ENCODE data around the gene HS3ST4. TPM values are rescaled to one million over a fixed set of nuclear protein-coding genes. Genes with fewer than 3 reads are reported as not detected.
"Not testable (repeated sequence)": the region's sequence is repeated elsewhere in the genome, so short reads cannot be mapped to it uniquely, and the experiment has no call there.

Gene HS3ST4
- total RNA-seq, 1 donor from 2014 or later: 1.4 TPM

DNA sequence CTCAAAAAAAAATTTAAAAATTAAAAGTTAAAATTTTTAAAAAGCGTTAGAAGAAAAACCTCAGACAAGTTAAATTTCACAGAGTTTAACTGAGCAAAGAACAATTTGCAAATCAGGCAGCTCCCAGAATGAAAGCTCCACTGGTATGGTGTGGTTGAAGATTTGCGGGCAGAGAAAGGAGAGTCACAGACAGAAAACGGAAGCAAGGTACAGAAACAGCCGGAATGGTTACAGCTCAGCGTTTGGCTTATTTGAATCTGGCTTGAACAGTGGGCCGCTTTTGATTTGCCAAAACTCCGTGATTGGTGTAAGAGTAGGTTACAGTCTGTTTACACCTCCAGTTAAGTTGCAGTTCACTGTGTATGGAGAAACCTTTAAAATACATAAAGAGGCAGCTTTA, 297.1 kb downstream of the HS3ST4 start:
- DNase-seq (ENCODE audit: low spot score): no peak

GRCh38 chr16:25996052-25996451, 304.3 kb downstream of the HS3ST4 start:
- DNase-seq (ENCODE audit: low spot score): no peak

DNA sequence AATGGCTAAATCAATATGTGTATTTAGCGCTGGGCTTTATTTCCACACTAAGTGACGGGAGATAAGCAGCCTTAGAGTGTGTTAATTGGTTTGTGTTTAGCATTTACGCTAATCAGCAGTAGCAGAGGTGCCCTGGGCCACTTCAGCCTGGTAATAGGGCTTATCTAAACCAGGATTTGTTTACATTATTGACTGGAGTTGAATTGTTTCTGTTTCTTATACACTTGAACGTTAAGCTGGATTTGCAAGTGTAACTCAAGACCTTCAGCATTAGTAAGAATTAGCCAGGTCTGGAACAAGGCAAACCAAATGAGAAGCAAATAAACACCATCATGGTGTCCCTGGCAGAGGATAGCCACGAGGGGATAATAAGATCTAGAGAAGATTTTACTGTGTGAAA, 313.6 kb downstream of the HS3ST4 start:
- no peak for DNase-seq (ENCODE audit: low spot score)

DNA sequence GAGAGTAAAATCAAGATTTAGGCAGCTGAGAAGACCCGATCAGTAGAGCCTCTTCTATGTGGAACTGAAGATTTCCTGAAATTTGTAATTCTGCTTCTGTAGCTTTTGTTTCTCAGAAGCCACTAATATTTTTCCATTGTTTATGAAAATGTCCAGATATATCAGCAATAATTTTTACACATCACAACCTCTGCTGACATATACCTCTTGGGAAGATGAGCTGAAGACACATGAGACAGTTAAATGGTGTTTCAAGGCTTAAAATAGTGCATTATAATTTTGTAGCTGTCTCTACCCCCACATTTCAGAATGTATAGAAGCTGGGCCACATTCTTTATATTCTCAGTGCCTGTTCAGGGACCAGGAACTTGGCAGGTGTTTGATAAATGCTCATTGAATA, 320.6 kb downstream of the HS3ST4 start:
- no peak for DNase-seq (ENCODE audit: low spot score)

- no peak for DNase-seq (ENCODE audit: low spot score)
Measured at GRCh38 chr16:26015776-26016175, 324.0 kb downstream of the HS3ST4 start.

DNA sequence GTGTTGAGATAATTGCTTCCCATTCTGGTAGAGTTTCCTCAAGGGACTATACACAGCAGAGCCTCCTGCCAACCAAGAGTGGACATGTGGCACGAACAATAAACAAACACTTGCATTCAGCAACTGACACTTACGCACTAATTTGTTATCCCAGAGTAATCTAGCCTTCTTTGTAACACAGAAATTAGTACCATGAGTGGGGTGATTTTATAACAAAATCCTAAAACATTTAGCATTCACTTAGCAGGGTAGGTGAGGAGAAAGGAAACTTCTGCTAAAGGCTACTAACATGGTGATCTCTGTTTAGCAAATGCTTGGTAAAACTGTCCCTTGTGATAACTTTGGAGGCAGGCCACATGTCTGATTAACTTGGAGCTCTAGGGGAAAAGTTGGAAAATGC, 325.2 kb downstream of the HS3ST4 start:
- DNase-seq (ENCODE audit: low spot score): no peak

DNA sequence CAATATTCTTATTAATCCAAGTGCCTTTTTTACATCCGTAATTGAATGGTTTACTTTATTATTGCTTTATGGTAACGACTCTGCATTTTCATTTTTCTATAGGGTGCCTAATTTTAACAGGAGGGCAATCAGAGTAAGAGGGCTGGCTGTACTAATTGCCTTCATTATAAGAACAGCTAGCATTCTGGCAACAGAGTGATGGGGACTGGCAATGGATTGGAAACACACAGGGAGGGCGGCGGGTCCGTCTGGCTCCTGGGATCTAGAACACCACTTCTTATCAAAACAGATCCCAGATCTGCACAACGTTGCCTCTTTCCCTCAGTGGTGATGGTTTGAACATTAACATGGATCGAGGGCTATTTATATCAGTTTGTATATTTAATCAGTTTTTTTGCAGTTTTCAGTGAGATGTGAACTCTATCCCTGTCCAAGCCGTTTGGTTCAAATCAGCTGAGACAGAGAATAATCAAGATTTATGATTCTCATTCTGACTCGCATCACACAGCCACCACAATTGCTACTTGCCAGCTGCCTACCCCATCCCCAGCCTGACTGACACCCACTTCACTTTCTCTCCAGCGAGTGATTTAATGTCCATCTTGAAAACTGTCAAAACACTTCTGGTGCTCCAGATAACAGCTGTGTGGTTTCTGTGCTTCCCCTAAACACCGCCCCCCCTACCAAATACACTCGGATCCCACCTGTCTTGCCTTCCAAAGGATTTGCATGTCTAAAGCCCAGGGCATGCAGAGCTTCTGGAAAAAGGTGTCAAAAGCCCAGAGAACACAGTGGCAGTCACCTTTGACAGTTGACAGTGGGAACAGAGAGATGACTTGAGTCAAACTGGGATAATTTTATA, 327.9 kb downstream of the HS3ST4 start:
- no peak for DNase-seq (ENCODE audit: low spot score)

DNA sequence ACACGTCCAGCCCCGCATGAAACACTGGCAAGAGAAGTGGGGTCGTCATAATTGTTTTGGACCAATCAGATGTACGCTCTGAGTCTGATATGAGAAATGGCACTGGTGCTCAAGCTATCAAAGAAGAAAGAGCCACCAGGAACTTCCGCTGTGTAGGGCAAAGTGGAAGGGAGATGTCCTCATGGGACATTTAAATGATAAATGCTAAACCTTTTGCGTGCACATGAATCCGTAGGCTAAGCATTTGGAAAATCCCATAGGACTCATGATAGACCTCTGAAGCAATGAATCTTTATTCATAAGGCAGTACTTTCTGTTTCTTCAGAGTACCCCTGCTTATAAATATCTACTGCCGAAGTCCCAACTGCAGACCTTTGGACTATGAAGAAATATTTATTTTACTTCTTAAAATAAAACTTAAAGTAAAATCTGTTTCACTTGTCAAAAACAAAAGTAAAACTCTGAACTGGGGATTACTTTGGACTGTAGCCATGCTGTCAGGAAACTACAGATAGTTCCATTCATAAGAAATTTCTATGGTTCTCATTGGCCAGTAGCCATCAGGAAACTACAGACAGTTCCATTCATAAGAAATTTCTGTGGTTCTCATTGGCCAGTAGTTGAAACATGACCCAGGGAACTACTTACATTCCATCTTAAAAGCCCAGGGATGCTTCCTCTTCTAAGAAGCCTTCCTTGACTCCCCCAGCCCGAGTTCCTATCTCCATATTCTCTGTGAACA, 335.1 kb downstream of the HS3ST4 start:
- no peak for DNase-seq (ENCODE audit: low spot score)

DNA sequence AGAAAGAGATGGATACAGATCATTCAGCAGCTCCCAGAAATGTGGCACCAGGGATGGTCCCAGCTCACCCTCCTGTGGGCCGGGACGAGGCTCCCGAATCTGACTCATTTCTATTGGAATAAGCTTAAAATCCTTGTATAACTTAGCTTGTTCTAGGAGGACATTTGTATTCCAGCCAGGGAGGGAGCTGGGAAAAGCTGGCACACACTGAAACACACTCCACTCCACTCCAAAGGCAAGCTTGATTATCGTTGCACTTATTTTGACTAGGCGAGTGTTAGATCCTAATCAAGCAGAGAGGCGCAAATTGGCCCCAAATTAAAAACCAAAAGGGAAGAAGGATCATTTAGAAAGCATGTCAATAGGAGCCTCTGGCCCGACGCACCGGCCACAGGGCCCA, 339.5 kb downstream of the HS3ST4 start:
- DNase-seq (ENCODE audit: low spot score): no peak

- not testable (repeated sequence) for DNase-seq (ENCODE audit: low spot score)
Measured at GRCh38 chr16:26032661-26033060, 340.9 kb downstream of the HS3ST4 start.

- no peak for DNase-seq (ENCODE audit: low spot score)
Measured at GRCh38 chr16:26041952-26042668, 350.4 kb downstream of the HS3ST4 start.

- DNase-seq (ENCODE audit: low spot score): no peak
Measured at GRCh38 chr16:26050472-26050871, 358.7 kb downstream of the HS3ST4 start.

GRCh38 chr16:26051063-26051462, 359.3 kb downstream of the HS3ST4 start:
- DNase-seq (ENCODE audit: low spot score): no peak

- no peak for DNase-seq (ENCODE audit: low spot score)
Measured at GRCh38 chr16:26053889-26054288, 362.1 kb downstream of the HS3ST4 start.

DNA sequence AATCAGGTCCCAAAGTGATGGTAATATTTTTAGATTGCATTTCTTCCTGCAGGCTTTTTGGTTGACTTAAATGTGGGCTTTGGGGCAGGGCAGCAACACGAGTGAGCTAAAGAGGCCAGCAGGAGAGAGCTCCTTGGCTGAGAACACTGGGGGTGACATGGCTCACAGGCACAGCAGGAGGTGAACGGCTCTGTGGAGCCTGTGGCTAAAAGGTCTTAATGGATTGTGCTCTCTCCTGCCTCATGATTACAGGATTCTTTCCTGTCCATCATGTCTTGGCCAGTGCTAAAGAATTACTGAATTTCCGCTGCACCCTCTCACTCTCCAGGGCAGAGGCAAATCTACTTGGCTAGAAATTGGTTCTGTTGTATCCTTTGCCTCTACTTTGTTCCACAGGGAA, 366.6 kb downstream of the HS3ST4 start:
- DNase-seq (ENCODE audit: low spot score): no peak

DNA sequence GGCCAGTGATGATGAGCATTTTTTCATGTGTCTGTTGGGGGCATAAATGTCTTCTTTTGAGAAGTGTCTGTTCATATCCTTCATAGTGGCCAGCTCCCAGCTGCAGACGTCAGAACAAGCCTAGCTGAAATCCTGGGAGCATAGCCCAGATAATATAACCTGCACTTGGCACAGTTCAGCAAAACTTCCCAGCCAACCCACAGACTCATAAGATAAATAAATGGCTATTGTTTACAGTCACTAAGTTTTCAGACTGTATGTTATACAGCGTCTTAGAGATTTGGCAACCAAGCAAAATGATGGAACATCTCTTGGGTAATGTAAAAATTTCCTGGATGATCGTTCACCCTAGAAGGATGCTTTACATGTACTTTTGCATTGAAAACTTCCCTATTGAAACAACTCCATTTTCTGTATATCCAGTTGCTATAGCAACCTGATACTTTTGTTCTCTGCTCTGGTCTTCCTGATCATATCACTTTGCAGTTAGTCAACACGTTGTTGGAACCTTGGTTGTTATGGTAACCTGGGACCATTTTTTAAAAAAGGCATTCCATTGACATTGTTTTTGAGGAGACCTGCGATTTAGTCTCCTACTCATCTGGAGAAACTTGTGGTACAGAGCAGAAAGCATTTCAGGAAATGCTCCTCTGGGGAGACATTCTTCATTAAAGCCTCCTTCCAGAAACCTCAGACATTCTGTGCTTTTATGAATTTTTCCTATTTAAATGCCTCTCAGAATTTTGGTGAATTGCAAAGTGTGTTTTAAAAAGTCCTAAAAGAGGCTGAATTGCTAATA, 378.7 kb downstream of the HS3ST4 start:
- DNase-seq (ENCODE audit: low spot score): no peak

- no peak for DNase-seq (ENCODE audit: low spot score)
Measured at GRCh38 chr16:26071101-26071866, 379.5 kb downstream of the HS3ST4 start.

DNA sequence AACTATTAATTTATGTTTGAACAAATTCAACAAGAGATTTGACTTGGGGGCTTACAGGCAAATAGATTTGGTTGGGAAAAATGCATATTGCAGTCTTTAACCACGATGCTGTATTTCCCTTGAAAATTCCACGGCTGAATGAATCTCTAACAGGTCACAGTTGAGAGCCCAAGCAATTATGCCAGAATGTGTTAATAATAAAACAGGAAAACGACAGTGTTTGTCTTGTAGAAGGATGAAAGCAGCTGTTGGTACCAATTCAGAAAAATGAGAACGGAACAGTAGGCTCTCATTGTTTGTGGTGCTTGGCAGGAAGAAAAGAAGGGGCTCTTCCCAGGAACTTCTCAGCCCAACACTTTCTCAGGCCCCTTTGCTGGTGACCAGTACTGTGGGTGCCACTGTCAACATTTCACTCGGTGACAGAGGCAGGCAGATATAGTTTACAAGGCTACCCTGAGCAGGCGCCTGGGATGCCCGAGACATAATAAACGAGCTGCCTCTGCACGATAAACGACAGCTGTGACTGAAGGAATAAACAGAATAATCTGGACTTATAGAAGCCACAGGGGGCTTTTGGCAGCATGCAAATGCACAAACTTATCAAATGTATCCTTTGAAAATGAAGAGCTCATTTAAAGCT, 387.1 kb downstream of the HS3ST4 start:
- no peak for DNase-seq (ENCODE audit: low spot score)

DNA sequence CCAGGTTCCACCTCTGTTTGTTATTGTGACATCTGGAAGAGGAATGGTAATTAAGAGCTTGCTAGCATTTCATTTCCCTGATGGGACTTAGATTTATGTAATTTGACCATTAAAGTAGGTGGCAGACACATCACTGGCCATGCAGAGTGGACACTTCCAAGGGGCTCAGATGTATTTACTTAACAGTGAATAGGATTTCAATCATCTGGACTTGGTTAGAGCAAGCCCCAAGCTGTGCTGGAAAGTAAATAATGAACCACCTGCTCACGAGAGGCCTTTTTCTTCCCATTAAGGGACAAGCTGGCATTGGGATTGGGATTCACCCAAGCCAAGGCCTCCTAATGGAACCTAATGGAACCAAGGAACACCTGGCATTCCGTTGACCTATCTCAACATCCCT, 395.3 kb downstream of the HS3ST4 start:
- no peak for DNase-seq (ENCODE audit: low spot score)

- no peak for DNase-seq (ENCODE audit: low spot score)
Measured at GRCh38 chr16:26091511-26091910, 399.8 kb downstream of the HS3ST4 start.
